B cell (primary cell): ENCODE results near the gene DAZAP1.

ENCODE experiments used
- EZH2 ChIP-seq: IDR thresholded peaks from 2 replicates; pipeline ENCODE4 v1.6.1; 2012; ENCODE audit warnings: borderline replicate concordance, low read depth, mild to moderate bottlenecking, moderate library complexity, low read length; ENCODE audit not compliant: insufficient read depth, poor library complexity, severe bottlenecking
- TF ChIP-seq, protein P1 (sequence below): fragments of 200-600 bp; IDR thresholded peaks from one replicate; pipeline ENCODE4 v1.8.0; 2022; ENCODE audit warnings: antibody characterized with exemption, mild to moderate bottlenecking

- TF ChIP-seq, protein P1, sequence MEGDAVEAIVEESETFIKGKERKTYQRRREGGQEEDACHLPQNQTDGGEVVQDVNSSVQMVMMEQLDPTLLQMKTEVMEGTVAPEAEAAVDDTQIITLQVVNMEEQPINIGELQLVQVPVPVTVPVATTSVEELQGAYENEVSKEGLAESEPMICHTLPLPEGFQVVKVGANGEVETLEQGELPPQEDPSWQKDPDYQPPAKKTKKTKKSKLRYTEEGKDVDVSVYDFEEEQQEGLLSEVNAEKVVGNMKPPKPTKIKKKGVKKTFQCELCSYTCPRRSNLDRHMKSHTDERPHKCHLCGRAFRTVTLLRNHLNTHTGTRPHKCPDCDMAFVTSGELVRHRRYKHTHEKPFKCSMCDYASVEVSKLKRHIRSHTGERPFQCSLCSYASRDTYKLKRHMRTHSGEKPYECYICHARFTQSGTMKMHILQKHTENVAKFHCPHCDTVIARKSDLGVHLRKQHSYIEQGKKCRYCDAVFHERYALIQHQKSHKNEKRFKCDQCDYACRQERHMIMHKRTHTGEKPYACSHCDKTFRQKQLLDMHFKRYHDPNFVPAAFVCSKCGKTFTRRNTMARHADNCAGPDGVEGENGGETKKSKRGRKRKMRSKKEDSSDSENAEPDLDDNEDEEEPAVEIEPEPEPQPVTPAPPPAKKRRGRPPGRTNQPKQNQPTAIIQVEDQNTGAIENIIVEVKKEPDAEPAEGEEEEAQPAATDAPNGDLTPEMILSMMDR: no peak
- no peak for TF ChIP-seq EZH2
These were observed 40.1 kb downstream of the DAZAP1 start for GRCh38 chr19:1447504-1447903.
